Large intestine (tissue), 3 donors: Measurements from ENCODE around the gene HDDC3. TPM values are rescaled to one million over a fixed set of nuclear protein-coding genes. Genes with fewer than 3 reads are reported as not detected.

Source experiments
- DNase-seq, 2 donors: peaks; one replicate each; pipeline versions ENCODE4 v3.0.0 to v3.0.0-alpha.2; 2013
- H3K27ac ChIP-seq: one replicate; pipeline ENCODE4 v1.5.1; 2013; ENCODE audit warnings: low read length
- H3K27me3 ChIP-seq: 2 replicates; pipeline ENCODE4 v1.6.1; 2013; ENCODE audit warnings: low read length; ENCODE audit not compliant: control insufficient read depth, insufficient read depth
- H3K36me3 ChIP-seq: 2 replicates; pipeline ENCODE4 v1.6.1; 2013; ENCODE audit warnings: low read length; ENCODE audit not compliant: control insufficient read depth, insufficient read depth
- H3K4me1 ChIP-seq: one replicate; pipeline ENCODE4 v1.6.1; 2013; ENCODE audit warnings: low read length; ENCODE audit not compliant: control insufficient read depth, insufficient read depth
- H3K4me3 ChIP-seq: one replicate; pipeline ENCODE4 v1.5.1; 2013; ENCODE audit warnings: low read length
- H3K9me3 ChIP-seq: one replicate; pipeline ENCODE4 v1.6.1; 2013; ENCODE audit warnings: mild to moderate bottlenecking, low read depth, low read length, moderate library complexity; ENCODE audit not compliant: control insufficient read depth
- WGBS: methylation state at CpG from one replicate; pipeline ENCODE4 v1.1.5; 2013; ENCODE audit warnings: low lambda C conversion rate; ENCODE audit not compliant: insufficient coverage; 5-methylcytosine and 5-hydroxymethylcytosine counted together
- polyA plus RNA-seq: library from polyadenylated mRNA; unstranded; fragments of 120-200 nt; gene quantifications from one replicate; pipeline ENCODE4 v1.2.1, GENCODE V29; 2013

Gene HDDC3
- polyA plus RNA-seq, 1 donor: 19.2 TPM

- no peak overlapping the region for H3K4me3 ChIP-seq
These were observed 14.8 kb downstream of the HDDC3 start for GRCh38 chr15:90917569-90917968.

GRCh38 chr15:90916461-90916860 lies 15.9 kb downstream of the HDDC3 start:
- WGBS: no CpG with 5 or more reads among the region's 11 CpGs

More at GRCh38 chr15:90917569-90917968, 14.8 kb downstream of the HDDC3 start:
- H3K9me3 ChIP-seq: no peaks in the 10 kb centered on the region
- H3K27ac ChIP-seq: no peak overlapping the region
- peaks cover 73% of the 10 kb centered on the region for H3K36me3 ChIP-seq
- DNase-seq: no peak
- H3K27me3 ChIP-seq: no peaks in the 10 kb centered on the region
- no CpG with 5 or more reads among the region's 12 CpGs for WGBS
- no peaks in the 10 kb centered on the region for H3K4me1 ChIP-seq

GRCh38 chr15:90915808-90916440 lies 16.4 kb downstream of the HDDC3 start:
- no peaks in the 10 kb centered on the region for H3K4me1 ChIP-seq
- no peak overlapping the region for H3K4me3 ChIP-seq
- H3K36me3 ChIP-seq: peaks cover 85% of the 10 kb centered on the region
- no peak for DNase-seq
- H3K27ac ChIP-seq: no peak overlapping the region
- H3K27me3 ChIP-seq: no peaks in the 10 kb centered on the region
- H3K9me3 ChIP-seq: no peaks in the 10 kb centered on the region
- no CpG with 5 or more reads among the region's 25 CpGs for WGBS

More at GRCh38 chr15:90916461-90916860, 15.9 kb downstream of the HDDC3 start:
- no peak overlapping the region for H3K27ac ChIP-seq
- DNase-seq: no peak
- H3K36me3 ChIP-seq: peaks cover 84% of the 10 kb centered on the region
- no peaks in the 10 kb centered on the region for H3K27me3 ChIP-seq
- no peaks in the 10 kb centered on the region for H3K4me1 ChIP-seq
- no peak overlapping the region for H3K4me3 ChIP-seq
- no peaks in the 10 kb centered on the region for H3K9me3 ChIP-seq

DNA sequence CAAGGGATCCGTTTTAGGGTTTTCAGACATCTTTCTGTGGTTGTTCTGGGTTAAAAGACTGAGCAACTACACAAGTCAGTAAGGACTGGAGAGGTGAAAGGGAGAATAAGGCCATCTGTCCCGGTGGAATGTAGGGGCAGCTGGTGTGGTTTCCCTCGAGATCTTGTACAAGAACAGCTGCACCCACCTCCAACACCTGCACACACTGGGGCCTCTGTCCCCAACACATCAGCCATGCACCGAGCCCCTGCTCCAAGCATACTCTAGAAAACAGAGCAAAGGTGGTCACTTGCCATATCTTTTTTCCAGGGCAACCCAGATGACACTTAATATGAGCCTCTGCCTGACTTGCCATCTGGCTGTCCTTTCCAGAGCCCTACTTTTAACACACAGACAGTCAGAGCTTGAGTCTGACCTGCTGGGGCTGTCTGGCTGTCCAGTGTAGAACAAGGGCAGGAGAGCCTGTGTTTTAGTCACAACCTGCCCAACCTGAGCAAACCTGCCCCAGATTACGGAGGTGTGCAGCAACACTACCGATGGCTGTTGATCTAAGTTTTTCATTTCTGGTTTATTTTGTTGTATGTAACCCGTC lies 17.0 kb downstream of the HDDC3 start:
- H3K4me1 ChIP-seq: no peaks in the 10 kb centered on the region
- peaks cover 87% of the 10 kb centered on the region for H3K36me3 ChIP-seq
- WGBS: no CpG with 5 or more reads among the region's 7 CpGs
- H3K27me3 ChIP-seq: no peaks in the 10 kb centered on the region
- H3K9me3 ChIP-seq: no peaks in the 10 kb centered on the region
- H3K27ac ChIP-seq: no peak overlapping the region
- H3K4me3 ChIP-seq: no peak overlapping the region
- no peak for DNase-seq

- no peaks in the 10 kb centered on the region for H3K27me3 ChIP-seq
- H3K36me3 ChIP-seq: peaks cover 86% of the 10 kb centered on the region
- no peaks in the 10 kb centered on the region for H3K4me1 ChIP-seq
- no CpG with 5 or more reads among the region's 22 CpGs for WGBS
- H3K9me3 ChIP-seq: no peaks in the 10 kb centered on the region
- H3K27ac ChIP-seq: no peak overlapping the region
- no peak overlapping the region for H3K4me3 ChIP-seq
- DNase-seq: no peak
These were observed 17.9 kb downstream of the HDDC3 start for GRCh38 chr15:90914305-90915080.

GRCh38 chr15:90913398-90913944 lies 18.9 kb downstream of the HDDC3 start:
- Histone ChIP-seq H3K9me3 (no peaks in the 10 kb centered on the region), H3K36me3 (peaks cover 87% of the 10 kb centered on the region), H3K27me3 (no peaks in the 10 kb centered on the region), H3K4me1 (no peaks in the 10 kb centered on the region), H3K4me3 (no peak overlapping the region), H3K27ac (no peak overlapping the region)
- no peak for DNase-seq
- WGBS: no CpG with 5 or more reads among the region's 12 CpGs

DNA sequence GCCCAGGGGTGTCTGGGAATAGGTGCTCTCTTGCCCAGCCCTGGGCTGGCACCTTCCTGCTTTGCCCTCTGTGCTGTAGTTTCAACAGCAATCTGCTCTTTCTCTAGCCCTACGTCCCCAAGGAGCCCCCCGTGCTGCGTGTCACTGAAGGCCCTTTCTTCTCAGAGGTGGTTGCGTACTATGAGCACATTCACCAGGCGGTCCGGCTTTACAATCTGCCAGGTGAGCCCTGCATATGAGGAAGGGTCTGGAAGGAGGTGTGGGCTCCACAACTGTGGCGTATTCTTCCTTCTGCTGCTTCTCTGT lies 19.6 kb downstream of the HDDC3 start:
- no peak overlapping the region for H3K4me3 ChIP-seq
- H3K4me1 ChIP-seq: no peaks in the 10 kb centered on the region
- H3K27me3 ChIP-seq: no peaks in the 10 kb centered on the region
- DNase-seq: no peak
- peaks cover 85% of the 10 kb centered on the region for H3K36me3 ChIP-seq
- no CpG with 5 or more reads among the region's 7 CpGs for WGBS
- no peaks in the 10 kb centered on the region for H3K9me3 ChIP-seq
- no peak overlapping the region for H3K27ac ChIP-seq

- Histone ChIP-seq H3K27me3 (no peaks in the 10 kb centered on the region), H3K4me1 (no peaks in the 10 kb centered on the region), H3K27ac (no peak overlapping the region), H3K36me3 (peaks cover 85% of the 10 kb centered on the region), H3K4me3 (no peak overlapping the region), H3K9me3 (no peaks in the 10 kb centered on the region)
- no peak for DNase-seq
- no CpG with 5 or more reads among the region's 30 CpGs for WGBS
These were observed 20.2 kb downstream of the HDDC3 start for GRCh38 chr15:90911906-90912769.

DNA sequence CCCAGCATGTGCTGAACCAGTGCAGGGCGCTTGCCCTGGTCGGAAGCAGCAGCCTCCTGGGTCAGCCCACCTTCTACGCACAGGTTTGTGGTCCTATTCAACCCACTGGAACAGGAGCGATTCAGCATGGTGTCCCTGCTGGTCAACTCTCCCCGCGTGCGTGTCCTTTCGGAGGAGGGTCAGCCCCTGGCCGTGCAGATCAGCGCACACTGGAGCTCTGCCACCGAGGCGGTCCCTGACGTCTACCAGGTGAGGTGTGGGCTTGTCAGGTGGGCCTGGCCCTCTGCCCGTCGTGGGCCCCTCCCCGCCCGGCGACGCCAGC lies 21.1 kb downstream of the HDDC3 start:
- no CpG with 5 or more reads among the region's 19 CpGs for WGBS
- H3K4me1 ChIP-seq: no peaks in the 10 kb centered on the region
- no peaks in the 10 kb centered on the region for H3K9me3 ChIP-seq
- no peak overlapping the region for H3K27ac ChIP-seq
- DNase-seq: no peak
- peaks cover 86% of the 10 kb centered on the region for H3K36me3 ChIP-seq
- H3K27me3 ChIP-seq: no peaks in the 10 kb centered on the region
- no peak overlapping the region for H3K4me3 ChIP-seq
